ENCODE measurements around the gene CBX5.
A peak's percentile ranks its signal among the peaks of the same experiment; 100 is the strongest.

The CBX5 gene

GRCh38 chr12:54201001-54201794 lies 78.7 kb downstream of the CBX5 start:
- H3K4me3 ChIP-seq (replicated peaks; ENCODE audit: low read depth, low read length), result no peak overlapping the region
- DNase-seq (ENCODE audit: low read depth), result peak; percentile 81
- no peak for TF ChIP-seq CTCF (IDR thresholded peaks at IDR 0.05; ENCODE audit: low read length, missing control alignments)

GRCh38 chr12:54200412-54200811 lies 79.5 kb downstream of the CBX5 start:
- no peak for TF ChIP-seq CTCF (IDR thresholded peaks at IDR 0.05; ENCODE audit: low read length, missing control alignments)
- DNase-seq (ENCODE audit: low read depth), result no peak
- no peak overlapping the region for H3K4me3 ChIP-seq (replicated peaks; ENCODE audit: low read depth, low read length)

GRCh38 chr12:54199917-54200316 lies 80.0 kb downstream of the CBX5 start:
- H3K4me3 ChIP-seq (replicated peaks; ENCODE audit: low read depth, low read length), result no peak overlapping the region
- no peak for DNase-seq (ENCODE audit: low read depth)
- TF ChIP-seq CTCF (IDR thresholded peaks at IDR 0.05; ENCODE audit: low read length, missing control alignments), result no peak

GRCh38 chr12:54199034-54199433 lies 80.9 kb downstream of the CBX5 start:
- no peak overlapping the region for H3K4me3 ChIP-seq (replicated peaks; ENCODE audit: low read depth, low read length)
- no peak for DNase-seq (ENCODE audit: low read depth)
- no peak for TF ChIP-seq CTCF (IDR thresholded peaks at IDR 0.05; ENCODE audit: low read length, missing control alignments)

GRCh38 chr12:54197431-54197909 lies 82.5 kb downstream of the CBX5 start:
- no peak overlapping the region for H3K4me3 ChIP-seq (replicated peaks; ENCODE audit: low read depth, low read length)
- TF ChIP-seq CTCF (IDR thresholded peaks at IDR 0.05; ENCODE audit: low read length, missing control alignments), result no peak
- no peak for DNase-seq (ENCODE audit: low read depth)

GRCh38 chr12:54197010-54197409 lies 82.9 kb downstream of the CBX5 start:
- no peak overlapping the region for H3K4me3 ChIP-seq (replicated peaks; ENCODE audit: low read depth, low read length)
- TF ChIP-seq CTCF (IDR thresholded peaks at IDR 0.05; ENCODE audit: low read length, missing control alignments), result no peak
- no peak for DNase-seq (ENCODE audit: low read depth)

- no peak for TF ChIP-seq CTCF (IDR thresholded peaks at IDR 0.05; ENCODE audit: low read length, missing control alignments)
- no peak for DNase-seq (ENCODE audit: low read depth)
- H3K4me3 ChIP-seq (replicated peaks; ENCODE audit: low read depth, low read length), result no peak overlapping the region
Measured at GRCh38 chr12:54196396-54196795, 83.5 kb downstream of the CBX5 start.

Data from fibroblast of pulmonary artery (primary cell).